C4-2B (cell line): ENCODE data around the gene POLN.
"Not testable (repeated sequence)": the region's sequence is repeated elsewhere in the genome, so short reads cannot be mapped to it uniquely, and the experiment has no call there.

Experiments
- H3K27ac ChIP-seq: fragments of 450-650 bp; 2 replicates; pipeline ENCODE4 v1.5.1; 2017
- CTCF ChIP-seq: fragments of 450-650 bp; conservative IDR thresholded peaks from 2 replicates; pipeline ENCODE4 v1.5.1; 2017; ENCODE audit warnings: mild to moderate bottlenecking
- ZFX ChIP-seq: fragments of 450-650 bp; IDR thresholded peaks from 2 replicates; pipeline ENCODE4 v1.6.1; 2017

The POLN gene

GRCh38 chr4:2281575-2282343 is 39.8 kb upstream of the POLN start:
- no peak overlapping the region for H3K27ac ChIP-seq
- no peak for TF ChIP-seq CTCF
- no peak for TF ChIP-seq ZFX

- no peak overlapping the region for H3K27ac ChIP-seq
- TF ChIP-seq CTCF: no peak
- TF ChIP-seq ZFX: no peak
Measured at GRCh38 chr4:2280531-2281300, 38.8 kb upstream of the POLN start.

- no peak for TF ChIP-seq CTCF
- H3K27ac ChIP-seq: no peak overlapping the region
Measured at GRCh38 chr4:2277956-2278355, 36.0 kb upstream of the POLN start.

GRCh38 chr4:2276581-2277325 is 34.8 kb upstream of the POLN start:
- TF ChIP-seq ZFX (no peak), CTCF (no peak)
- H3K27ac ChIP-seq: no peak overlapping the region

GRCh38 chr4:2275546-2276251 is 33.8 kb upstream of the POLN start:
- H3K27ac ChIP-seq: no peak overlapping the region
- TF ChIP-seq ZFX (no peak), CTCF (no peak)

- not testable (repeated sequence) for H3K27ac ChIP-seq
Measured at GRCh38 chr4:2275044-2275397, 33.1 kb upstream of the POLN start.

GRCh38 chr4:2274320-2275043 is 32.6 kb upstream of the POLN start:
- H3K27ac ChIP-seq: no peak overlapping the region
- TF ChIP-seq CTCF: no peak
